Memory B cell (primary cell): ENCODE data around the gene STK17A.
"Not testable (repeated sequence)": the region's sequence is repeated elsewhere in the genome, so short reads cannot be mapped to it uniquely, and the experiment has no call there.

Source experiments
- ATAC-seq: fragments of 150-1000 bp; cut with Tn5 transposase; 2 replicates; pipeline ENCODE4 v1.10.0; 2021; ENCODE audit warnings: low read depth, mild to moderate bottlenecking, moderate library complexity
- DNase-seq, 2 donors: peaks; one replicate each; pipeline ENCODE4 v3.0.0; 2022; ENCODE audit warnings: low spot score in 2 of 2
- H3K27ac Mint-ChIP-seq: one replicate; pipeline ENCODE4 v1.8.0; 2022; ENCODE audit warnings: mild to moderate bottlenecking, moderate library complexity, mixed read lengths
- H3K27me3 Mint-ChIP-seq: one replicate; pipeline ENCODE4 v1.8.0; 2022; ENCODE audit warnings: mixed read lengths
- H3K36me3 Mint-ChIP-seq: one replicate; pipeline ENCODE4 v1.8.0; 2022; ENCODE audit warnings: mild to moderate bottlenecking, mixed read lengths
- H3K4me1 Mint-ChIP-seq: one replicate; pipeline ENCODE4 v1.8.0; 2022; ENCODE audit warnings: mixed read lengths
- H3K4me3 Mint-ChIP-seq: one replicate; pipeline ENCODE4 v1.8.0; 2022; ENCODE audit warnings: mild to moderate bottlenecking, moderate library complexity, mixed read lengths
- H3K9me3 Mint-ChIP-seq: one replicate; pipeline ENCODE4 v1.8.0; 2022; ENCODE audit warnings: mixed read lengths

Gene STK17A

DNA sequence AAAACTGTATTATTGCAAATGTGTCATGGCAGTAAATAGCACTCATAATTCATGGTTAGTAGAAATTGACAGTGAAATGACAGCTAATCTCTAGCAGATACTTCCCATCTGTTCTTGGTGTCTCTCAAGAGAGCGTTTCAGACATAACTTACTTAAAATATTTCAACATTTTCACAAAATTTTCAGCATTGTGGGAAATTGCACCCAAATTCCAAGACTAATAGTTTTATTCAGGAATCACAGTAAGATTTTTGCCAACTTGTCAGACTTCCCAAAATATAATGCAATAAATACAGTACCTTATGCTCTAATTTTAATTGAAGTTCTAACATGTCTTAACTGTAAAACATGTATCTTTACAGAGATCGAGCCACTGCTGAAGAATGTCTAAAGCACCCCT, 41.2 kb downstream of the STK17A start:
- Mint-ChIP-seq H3K36me3 (peaks cover 38% of the 10 kb centered on the region), H3K27me3 (no peaks in the 10 kb centered on the region), H3K4me1 (peaks cover 45% of the 10 kb centered on the region), H3K27ac (peak overlapping the region; percentile 87), H3K4me3 (no peak overlapping the region), H3K9me3 (no peaks in the 10 kb centered on the region)
- DNase-seq (no peak), ATAC-seq (no peak)

DNA sequence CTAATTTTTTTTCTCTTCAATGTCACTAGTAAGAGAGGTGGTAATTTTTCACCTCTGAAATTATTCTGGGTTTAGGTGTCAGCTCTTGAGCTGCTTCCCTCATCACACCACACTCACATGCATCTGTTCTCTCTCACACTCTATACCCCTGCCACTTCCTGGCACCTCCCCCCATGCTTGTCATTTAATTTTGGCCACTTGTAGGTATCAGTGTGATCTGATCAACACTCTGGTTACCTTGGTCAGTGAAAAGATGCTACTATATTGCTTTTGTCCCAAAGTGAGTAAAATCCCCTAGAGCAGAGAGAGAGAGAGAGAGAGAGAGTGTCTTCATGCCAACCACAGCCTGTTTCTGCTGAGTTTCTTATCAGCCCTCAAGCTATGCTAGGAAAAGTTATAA, 42.5 kb downstream of the STK17A start:
- H3K9me3 Mint-ChIP-seq, result no peaks in the 10 kb centered on the region
- ATAC-seq, result peak; percentile 87
- peak overlapping the region; percentile 67 for H3K4me3 Mint-ChIP-seq
- peak overlapping the region; percentile 87 for H3K27ac Mint-ChIP-seq
- peaks cover 40% of the 10 kb centered on the region for H3K36me3 Mint-ChIP-seq
- H3K27me3 Mint-ChIP-seq, result no peaks in the 10 kb centered on the region
- H3K4me1 Mint-ChIP-seq, result peaks cover 47% of the 10 kb centered on the region
- DNase-seq, result peak in 1 of 2 donors; percentile 42

DNA sequence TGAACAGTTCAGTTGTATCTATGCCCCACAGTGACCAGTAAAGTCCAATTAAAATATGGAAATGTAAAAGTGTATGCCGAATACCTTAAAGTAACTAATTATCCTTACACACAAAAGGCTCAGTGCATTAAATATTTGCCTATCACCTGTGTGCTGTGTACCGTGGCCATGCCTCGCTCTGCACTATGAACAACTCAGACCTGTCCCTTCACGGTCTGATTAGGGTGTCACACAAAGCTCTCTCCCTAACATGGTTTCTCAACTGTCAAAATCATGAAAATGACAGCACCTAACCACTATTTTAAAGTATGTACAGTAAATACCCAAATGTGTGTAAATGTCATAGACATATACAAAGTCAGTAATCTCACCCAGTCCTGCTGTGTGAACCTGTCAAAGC, 43.1 kb downstream of the STK17A start:
- peak; percentile 53 for ATAC-seq
- H3K36me3 Mint-ChIP-seq, result peaks cover 40% of the 10 kb centered on the region
- peak overlapping the region; percentile 87 for H3K27ac Mint-ChIP-seq
- H3K27me3 Mint-ChIP-seq, result no peaks in the 10 kb centered on the region
- no peaks in the 10 kb centered on the region for H3K9me3 Mint-ChIP-seq
- H3K4me1 Mint-ChIP-seq, result peaks cover 47% of the 10 kb centered on the region
- peak overlapping the region; percentile 46 for H3K4me3 Mint-ChIP-seq
- DNase-seq, result no peak

DNA sequence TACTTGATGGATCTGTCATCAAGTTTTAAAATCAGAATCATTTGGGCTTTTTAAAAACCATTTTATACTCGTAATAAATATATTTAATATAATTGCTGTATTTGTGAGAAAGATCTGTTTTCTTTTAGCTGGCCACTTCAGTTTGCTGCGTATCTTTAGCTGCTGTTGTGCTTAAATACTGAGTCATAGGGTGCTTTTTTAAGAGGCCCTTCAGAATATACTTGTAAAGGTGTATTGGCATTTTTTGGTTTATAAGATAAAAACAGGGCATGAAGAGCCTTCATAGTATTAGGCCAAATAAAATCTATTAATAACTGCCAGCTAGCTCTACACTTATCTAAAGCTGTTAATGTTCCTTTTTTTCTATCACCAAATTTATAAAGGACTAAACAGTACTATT, 43.8 kb downstream of the STK17A start:
- H3K4me1 Mint-ChIP-seq, result peaks cover 47% of the 10 kb centered on the region
- peaks cover 41% of the 10 kb centered on the region for H3K36me3 Mint-ChIP-seq
- H3K27me3 Mint-ChIP-seq, result no peaks in the 10 kb centered on the region
- ATAC-seq (no peak), DNase-seq (no peak)
- no peak overlapping the region for H3K4me3 Mint-ChIP-seq
- peak overlapping the region; percentile 87 for H3K27ac Mint-ChIP-seq
- no peaks in the 10 kb centered on the region for H3K9me3 Mint-ChIP-seq

DNA sequence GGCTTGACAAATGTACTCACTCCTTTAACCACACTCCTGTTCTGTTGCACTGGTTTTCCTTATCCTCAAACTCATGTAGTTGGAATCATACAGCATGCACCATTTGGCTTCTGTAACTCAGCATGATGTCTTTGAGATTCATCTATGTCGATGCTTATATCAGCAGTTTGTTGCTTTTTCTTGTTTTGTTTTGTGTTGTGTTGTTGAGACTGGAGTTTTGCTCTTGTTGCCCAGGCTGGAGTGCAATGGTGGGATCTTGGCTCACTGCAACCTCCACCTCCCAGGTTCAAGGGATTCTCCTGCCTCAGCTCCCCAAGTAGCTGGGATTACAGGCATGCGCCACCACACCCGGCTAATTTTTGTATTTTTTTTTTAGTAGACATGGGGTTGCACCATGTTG, 44.9 kb downstream of the STK17A start:
- Mint-ChIP-seq H3K36me3 (peaks cover 44% of the 10 kb centered on the region), H3K4me1 (peaks cover 45% of the 10 kb centered on the region), H3K27ac (peak overlapping the region; percentile 87)
- ATAC-seq, DNase-seq, H3K9me3 Mint-ChIP-seq, H3K4me3 Mint-ChIP-seq, H3K27me3 Mint-ChIP-seq: not testable (repeated sequence)

DNA sequence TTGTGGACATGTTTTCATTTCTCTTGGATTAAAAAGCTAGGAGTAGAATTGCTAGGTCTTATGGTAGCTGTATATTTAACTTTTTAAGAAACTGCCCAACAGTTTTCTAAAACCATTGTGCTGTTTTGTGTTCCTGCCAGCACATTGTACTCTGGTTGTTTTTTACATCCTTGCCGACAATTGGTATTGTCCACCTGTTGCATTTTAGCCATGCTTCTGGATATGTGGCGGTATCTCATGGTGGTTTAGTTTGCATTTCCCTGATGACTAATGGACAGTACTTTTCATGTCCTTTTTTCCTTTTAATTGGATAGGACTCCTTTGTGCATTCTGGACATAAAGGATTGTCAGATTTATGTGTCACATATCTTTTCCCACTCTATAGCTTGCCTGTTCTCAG, 45.5 kb downstream of the STK17A start:
- DNase-seq (no peak), ATAC-seq (no peak)
- Mint-ChIP-seq H3K27me3 (no peaks in the 10 kb centered on the region), H3K4me1 (peaks cover 44% of the 10 kb centered on the region), H3K36me3 (peaks cover 45% of the 10 kb centered on the region), H3K9me3 (no peaks in the 10 kb centered on the region), H3K4me3 (no peak overlapping the region), H3K27ac (peak overlapping the region; percentile 87)

DNA sequence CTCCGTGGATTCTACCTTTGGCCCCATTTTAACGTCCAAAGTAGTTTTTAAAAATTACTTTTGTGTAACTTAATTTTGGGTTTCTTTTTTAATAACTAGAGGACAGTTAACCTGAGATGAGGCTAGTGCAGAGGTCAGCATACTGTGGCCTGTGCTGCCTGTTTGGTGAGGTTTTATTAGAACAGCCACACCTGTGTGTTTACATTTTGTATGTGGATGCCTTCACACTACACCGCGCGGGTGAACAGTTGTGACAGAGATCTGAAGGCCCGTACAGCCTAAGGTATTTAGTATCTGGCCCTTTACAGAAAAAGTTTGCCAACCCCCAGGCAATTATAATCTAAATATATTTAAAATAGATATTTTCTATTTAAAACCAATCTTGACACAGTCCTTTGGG, 46.9 kb downstream of the STK17A start:
- no peaks in the 10 kb centered on the region for H3K9me3 Mint-ChIP-seq

DNA sequence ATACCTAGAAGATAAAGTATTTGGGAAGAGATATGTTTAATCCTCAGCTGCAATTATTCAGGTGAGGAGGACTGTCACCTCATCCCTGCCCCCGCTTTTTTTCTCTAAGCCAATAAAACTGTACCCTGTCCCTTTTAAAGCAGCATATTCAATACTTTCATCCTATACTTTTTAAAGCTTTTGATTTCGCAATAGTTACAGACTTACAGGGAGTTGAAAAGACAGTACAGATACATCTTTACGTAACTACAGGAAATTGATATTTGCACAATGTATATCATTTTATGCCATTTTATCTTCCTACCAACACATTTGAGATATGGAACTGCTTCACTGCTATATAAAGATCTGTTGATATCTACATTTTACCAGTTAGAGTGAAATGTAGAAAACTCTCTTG, 47.6 kb downstream of the STK17A start:
- DNase-seq, result no peak
- no peak for ATAC-seq
- Mint-ChIP-seq H3K4me3 (no peak overlapping the region), H3K27ac (peak overlapping the region; percentile 72), H3K9me3 (no peaks in the 10 kb centered on the region), H3K27me3 (no peaks in the 10 kb centered on the region), H3K4me1 (peaks cover 40% of the 10 kb centered on the region), H3K36me3 (peaks cover 41% of the 10 kb centered on the region)

More for the DNA sequence above, 46.9 kb downstream of the STK17A start:
- Mint-ChIP-seq H3K27ac (no peak overlapping the region), H3K36me3 (peaks cover 43% of the 10 kb centered on the region), H3K27me3 (no peaks in the 10 kb centered on the region), H3K4me1 (peaks cover 43% of the 10 kb centered on the region), H3K4me3 (no peak overlapping the region)
- no peak for ATAC-seq
- DNase-seq, result no peak

DNA sequence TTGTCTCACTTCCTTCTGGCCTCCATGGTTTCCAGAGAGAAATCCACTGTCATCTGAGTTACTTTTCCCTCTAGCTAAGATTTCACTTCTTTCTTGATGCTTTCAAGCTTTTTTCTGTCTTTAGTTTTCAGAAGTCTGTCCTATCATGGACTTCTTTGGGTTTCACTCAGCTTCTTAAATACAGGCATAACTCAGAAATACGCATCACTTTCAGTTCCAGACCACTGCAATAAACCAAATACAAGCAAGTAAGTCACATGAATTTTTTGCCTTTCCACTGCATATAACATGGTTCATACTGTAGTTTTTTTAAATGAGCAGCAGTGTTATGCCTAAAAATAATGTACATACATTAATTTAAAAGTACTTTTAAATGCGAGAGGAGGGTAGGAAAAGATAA, 48.7 kb downstream of the STK17A start:
- Mint-ChIP-seq H3K4me1 (peaks cover 34% of the 10 kb centered on the region), H3K9me3 (no peaks in the 10 kb centered on the region), H3K27ac (peak overlapping the region; percentile 72), H3K36me3 (peaks cover 36% of the 10 kb centered on the region), H3K27me3 (no peaks in the 10 kb centered on the region), H3K4me3 (no peak overlapping the region)
- no peak for DNase-seq
- no peak for ATAC-seq

DNA sequence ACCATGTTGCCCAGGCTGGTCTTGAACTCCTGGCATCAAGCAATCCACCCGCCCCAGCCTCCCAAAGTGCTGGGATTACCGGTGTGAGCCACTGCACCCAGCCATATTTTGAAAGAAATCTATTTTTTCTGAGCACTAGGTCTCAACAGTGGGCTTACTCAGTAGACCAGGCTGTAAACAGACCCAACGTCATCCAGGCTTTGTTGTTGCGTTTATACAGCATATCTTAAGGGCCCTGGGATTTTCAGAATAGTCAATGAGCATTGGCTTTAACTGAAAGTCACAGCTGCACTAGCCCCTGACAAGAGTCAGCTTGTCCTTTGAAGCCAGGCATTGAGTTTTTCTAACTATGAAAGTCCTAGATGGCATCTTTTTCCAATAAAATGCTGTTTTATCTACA, 49.8 kb downstream of the STK17A start:
- no peaks in the 10 kb centered on the region for H3K27me3 Mint-ChIP-seq
- DNase-seq, result no peak

DNA sequence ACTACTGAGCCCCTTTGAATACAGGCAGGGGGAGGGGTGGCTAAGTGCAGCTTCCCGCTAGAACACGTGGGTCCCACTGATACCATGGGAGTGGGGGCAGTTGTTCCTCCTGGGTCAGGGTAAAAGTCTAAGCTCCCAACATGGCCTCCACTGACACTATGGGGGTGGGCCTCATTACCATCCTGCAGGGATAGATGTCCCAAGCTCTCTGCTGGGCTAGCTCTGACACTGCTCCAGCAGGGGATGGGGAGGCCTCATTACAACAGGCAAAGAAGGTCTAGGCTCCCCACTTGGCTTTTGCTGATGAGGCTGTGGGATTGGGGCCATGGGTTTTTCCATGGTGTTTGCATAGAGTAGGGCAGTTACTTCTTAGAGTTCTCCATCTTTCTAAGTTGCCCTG, 51.5 kb downstream of the STK17A start:
- DNase-seq (no peak), ATAC-seq (no peak)
- no peaks in the 10 kb centered on the region for H3K27me3 Mint-ChIP-seq
- no peaks in the 10 kb centered on the region for H3K9me3 Mint-ChIP-seq
- H3K4me3 Mint-ChIP-seq, result no peak overlapping the region
- H3K27ac Mint-ChIP-seq, result peak overlapping the region; percentile 72
- H3K36me3 Mint-ChIP-seq, result peaks cover 37% of the 10 kb centered on the region
- peaks cover 33% of the 10 kb centered on the region for H3K4me1 Mint-ChIP-seq

More for the DNA sequence above, 49.8 kb downstream of the STK17A start:
- Mint-ChIP-seq H3K27ac (peak overlapping the region; percentile 72), H3K36me3 (peaks cover 39% of the 10 kb centered on the region), H3K9me3 (no peaks in the 10 kb centered on the region), H3K4me3 (no peak overlapping the region), H3K4me1 (peaks cover 38% of the 10 kb centered on the region)
- ATAC-seq, result no peak

DNA sequence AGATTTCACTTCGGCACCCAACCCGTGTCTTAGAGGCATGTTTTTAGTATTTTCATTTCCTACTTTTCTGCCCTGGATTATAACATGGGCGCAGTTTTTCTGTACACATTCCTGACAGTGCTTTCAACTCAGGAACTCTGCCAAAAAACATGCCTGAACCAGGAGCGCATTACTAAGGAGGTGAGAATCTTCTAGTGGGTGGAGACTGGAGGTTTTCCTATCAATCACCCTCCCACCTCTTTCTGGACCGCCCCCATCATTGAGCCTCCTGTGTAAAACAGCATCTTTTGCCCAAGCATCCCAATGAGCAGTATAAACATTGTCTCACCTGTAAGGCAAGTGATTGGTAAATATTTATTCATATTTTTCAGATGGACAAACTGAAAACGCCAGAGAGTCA, 53.2 kb downstream of the STK17A start:
- no peak for DNase-seq
- no peak for ATAC-seq

DNA sequence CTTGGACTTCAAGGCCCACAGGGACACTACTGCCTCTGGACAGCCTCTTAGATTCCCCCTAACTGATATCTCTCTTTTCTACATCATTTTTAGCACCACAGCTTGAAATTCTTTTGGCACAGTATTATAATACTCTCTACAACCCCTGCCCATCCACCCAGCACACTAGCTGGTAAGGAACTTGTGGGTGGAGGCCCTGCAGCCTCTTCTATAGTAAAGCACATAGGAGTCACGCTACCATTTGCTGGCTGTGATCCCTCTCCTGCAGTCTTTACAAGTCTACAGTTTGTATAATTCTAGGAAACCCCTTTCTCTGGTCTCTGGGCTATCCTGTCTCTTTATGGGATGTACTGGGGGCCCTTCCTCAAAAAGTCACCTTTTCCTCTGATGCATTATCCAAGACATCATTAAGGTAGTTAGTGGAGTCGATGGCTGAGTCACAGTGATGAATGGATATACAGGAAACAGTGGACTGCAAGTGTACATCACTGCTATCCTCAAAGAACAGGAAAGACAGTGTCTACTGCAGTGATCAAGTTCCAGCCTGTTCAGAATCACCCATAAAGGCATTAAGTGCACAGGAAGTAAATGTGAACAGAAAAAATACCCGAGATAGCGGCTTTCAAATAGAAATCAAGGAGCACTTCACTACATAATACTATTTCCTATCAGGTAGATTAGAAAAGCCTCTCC, 54.4 kb downstream of the STK17A start:
- Mint-ChIP-seq H3K36me3 (peaks cover 29% of the 10 kb centered on the region), H3K27me3 (no peaks in the 10 kb centered on the region), H3K27ac (peak overlapping the region; percentile 56), H3K4me1 (peaks cover 28% of the 10 kb centered on the region), H3K9me3 (no peaks in the 10 kb centered on the region), H3K4me3 (no peak overlapping the region)
- ATAC-seq, result no peak
- no peak for DNase-seq

More for the DNA sequence above, 53.2 kb downstream of the STK17A start:
- peaks cover 37% of the 10 kb centered on the region for H3K36me3 Mint-ChIP-seq
- H3K27ac Mint-ChIP-seq, result peak overlapping the region; percentile 56
- no peaks in the 10 kb centered on the region for H3K27me3 Mint-ChIP-seq
- peaks cover 35% of the 10 kb centered on the region for H3K4me1 Mint-ChIP-seq
- no peak overlapping the region for H3K4me3 Mint-ChIP-seq
- H3K9me3 Mint-ChIP-seq, result no peaks in the 10 kb centered on the region

DNA sequence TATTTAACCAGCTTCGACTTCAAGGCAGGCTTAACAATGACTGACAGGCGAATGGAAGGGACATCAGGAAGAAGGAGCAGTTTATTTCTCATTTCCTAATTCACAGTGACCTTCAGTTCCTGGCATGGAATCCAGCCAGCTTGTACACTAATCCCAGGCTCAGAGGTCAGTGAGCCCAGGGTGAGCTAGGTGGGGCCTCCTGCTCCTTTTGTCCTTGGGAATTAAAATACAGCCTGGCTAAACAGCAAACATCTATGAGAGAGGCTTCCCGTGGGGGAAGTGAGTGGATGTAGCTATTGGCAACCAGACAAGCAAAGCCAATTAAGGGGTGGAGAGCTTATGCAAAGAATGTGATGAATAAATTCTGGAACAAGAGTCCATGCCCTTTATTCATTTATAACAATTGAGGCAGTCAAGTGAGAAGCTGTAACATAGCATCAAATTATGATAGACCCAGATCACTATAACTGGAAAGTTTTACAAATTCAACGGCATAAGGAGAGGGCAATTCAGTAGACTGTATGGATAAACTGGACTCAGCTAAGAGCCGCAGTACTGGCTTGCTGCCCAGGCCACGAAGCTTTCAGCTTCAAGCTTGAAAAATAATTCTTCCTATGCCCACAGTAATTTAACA, 57.1 kb downstream of the STK17A start:
- Mint-ChIP-seq H3K36me3 (peaks cover 37% of the 10 kb centered on the region), H3K4me3 (no peak overlapping the region), H3K9me3 (no peaks in the 10 kb centered on the region), H3K4me1 (peaks cover 41% of the 10 kb centered on the region), H3K27me3 (no peaks in the 10 kb centered on the region), H3K27ac (peak overlapping the region; percentile 79)
- no peak for ATAC-seq
- DNase-seq, result no peak

DNA sequence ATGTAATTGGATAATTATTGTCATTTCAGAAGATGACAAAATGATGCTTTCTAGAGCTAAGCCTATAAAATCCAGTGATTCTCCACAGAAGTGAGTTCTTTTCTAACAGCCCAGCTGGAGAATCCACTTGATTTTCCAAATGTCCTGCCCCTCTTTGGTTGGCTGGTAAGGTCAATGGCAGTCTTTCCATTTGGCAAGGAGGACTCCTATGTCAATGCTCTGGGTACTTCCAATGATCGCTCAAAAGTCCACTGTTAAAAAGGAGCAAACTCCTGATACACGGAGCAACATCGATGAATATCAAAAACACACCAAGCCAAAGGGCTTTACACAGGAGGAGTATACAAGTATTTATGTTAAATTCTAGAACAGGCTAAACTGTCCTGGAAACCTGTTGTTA, 57.8 kb downstream of the STK17A start:
- Mint-ChIP-seq H3K9me3 (no peaks in the 10 kb centered on the region), H3K27ac (peak overlapping the region; percentile 79), H3K4me1 (peaks cover 46% of the 10 kb centered on the region), H3K36me3 (peaks cover 40% of the 10 kb centered on the region), H3K27me3 (no peaks in the 10 kb centered on the region), H3K4me3 (no peak overlapping the region)
- DNase-seq (no peak), ATAC-seq (no peak)
